Transverse colon (tissue), 3 donors: ENCODE results near the gene YPEL2.

Experiments used
- CTCF ChIP-seq, 5 experiments: fragments of 200-600 bp in 3 of 5; fragments of 450-650 bp in 2 of 5; sonication (generic) in 3 of 5; IDR thresholded peaks; 1 replicate in 2 of 5; 2 replicates in 3 of 5; pipeline ENCODE4 v1.5.1; 2016 to 2017; ENCODE audit warnings: antibody characterized with exemption in 5 of 5, inconsistent platforms in 3 of 5, mild to moderate bottlenecking in 2 of 5, moderate library complexity in 1 of 5
- POLR2A ChIP-seq: fragments of 450-650 bp; IDR thresholded peaks from one replicate; pipeline ENCODE4 v1.6.1; 2016; ENCODE audit warnings: antibody characterized with exemption, mild to moderate bottlenecking, moderate library complexity

DNA sequence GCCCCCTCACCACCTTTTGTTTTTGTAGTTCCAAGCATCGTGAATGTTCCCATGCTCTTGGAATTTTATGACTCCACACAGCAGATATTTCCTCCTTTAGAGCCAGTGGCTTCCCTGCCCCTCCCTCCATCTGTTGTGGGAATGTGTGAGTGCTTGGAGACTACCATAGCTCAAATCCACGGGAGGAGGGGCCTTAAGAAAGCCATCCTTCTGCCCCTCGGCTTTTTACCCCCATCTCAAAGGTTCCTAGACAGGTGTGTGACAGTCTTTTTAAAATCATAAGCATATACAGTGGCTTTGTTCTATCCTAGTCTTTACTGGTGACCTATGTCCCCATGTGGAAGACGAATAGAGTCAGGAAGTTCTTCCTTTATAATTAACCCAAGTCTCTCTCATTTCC is 47.2 kb downstream of the YPEL2 start:
- TF ChIP-seq CTCF (IDR thresholded peaks at IDR 0.05) (no peak), POLR2A (no peak)
